ENCODE data around the gene VAMP7.
"Not testable (repeated sequence)": the region's sequence is repeated elsewhere in the genome, so short reads cannot be mapped to it uniquely, and the experiment has no call there.

Gene VAMP7

GRCh38 chrX:155881158-155881993 lies at the start of gene VAMP7:
Gene VAMP7, plus strand, starts transcription at chrX:155881345. Its CDS starts 8,122 bp downstream, at chrX:155889467.
- Histone ChIP-seq H3K4me3 (ENCODE audit: low read length) (peak within 1 kb of the TSS; percentile 79), H3K4me1 (ENCODE audit: control insufficient read depth, insufficient read depth, low read length) (no peaks in the 10 kb centered on the region), H3K9ac (ENCODE audit: low read length) (peak within 1 kb of the TSS; percentile 39)

DNA sequence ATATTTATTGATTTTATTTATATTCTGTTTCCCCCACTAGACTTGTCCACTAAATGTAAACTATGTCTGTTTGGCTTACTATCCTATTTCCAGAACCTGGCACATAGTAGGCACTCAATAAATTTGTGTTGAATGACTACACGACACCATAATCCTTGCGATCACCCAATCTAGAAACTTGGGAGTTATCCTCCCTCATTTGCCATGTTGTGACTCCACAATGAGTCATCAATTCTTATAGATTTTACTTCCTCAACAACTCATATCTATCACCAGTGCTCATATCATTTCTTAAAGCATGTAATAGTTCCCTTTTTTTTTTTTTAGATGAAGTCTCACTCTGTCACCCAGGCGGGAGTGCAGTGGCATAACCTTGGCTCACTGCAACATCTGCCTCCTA lies 39.9 kb upstream of the VAMP7 start:
- Histone ChIP-seq H3K27me3 (ENCODE audit: control insufficient read depth, insufficient read depth, low read length) (no peaks in the 10 kb centered on the region), H3K27ac (ENCODE audit: low read depth, low read length) (no peak overlapping the region), H3K4me1 (ENCODE audit: control insufficient read depth, insufficient read depth, low read length) (no peaks in the 10 kb centered on the region), H3K4me3 (ENCODE audit: low read length) (no peak overlapping the region), H3K9ac (ENCODE audit: low read length) (no peak overlapping the region), H3K36me3 (ENCODE audit: control insufficient read depth, insufficient read depth, low read length) (no peaks in the 10 kb centered on the region)

More at GRCh38 chrX:155881158-155881993, at the start of gene VAMP7:
- no peaks in the 10 kb centered on the region for H3K36me3 ChIP-seq (ENCODE audit: control insufficient read depth, insufficient read depth, low read length)
- H3K27me3 ChIP-seq (ENCODE audit: control insufficient read depth, insufficient read depth, low read length): no peaks in the 10 kb centered on the region
- peak within 1 kb of the TSS; percentile 62 for H3K27ac ChIP-seq (ENCODE audit: low read depth, low read length)

GRCh38 chrX:155851786-155852185 lies 29.4 kb upstream of the VAMP7 start:
- not testable (repeated sequence) for H3K27me3 ChIP-seq (ENCODE audit: control insufficient read depth, insufficient read depth, low read length); H3K9ac ChIP-seq (ENCODE audit: low read length); H3K36me3 ChIP-seq (ENCODE audit: control insufficient read depth, insufficient read depth, low read length); H3K4me1 ChIP-seq (ENCODE audit: control insufficient read depth, insufficient read depth, low read length); H3K4me3 ChIP-seq (ENCODE audit: low read length); H3K27ac ChIP-seq (ENCODE audit: low read depth, low read length)

DNA sequence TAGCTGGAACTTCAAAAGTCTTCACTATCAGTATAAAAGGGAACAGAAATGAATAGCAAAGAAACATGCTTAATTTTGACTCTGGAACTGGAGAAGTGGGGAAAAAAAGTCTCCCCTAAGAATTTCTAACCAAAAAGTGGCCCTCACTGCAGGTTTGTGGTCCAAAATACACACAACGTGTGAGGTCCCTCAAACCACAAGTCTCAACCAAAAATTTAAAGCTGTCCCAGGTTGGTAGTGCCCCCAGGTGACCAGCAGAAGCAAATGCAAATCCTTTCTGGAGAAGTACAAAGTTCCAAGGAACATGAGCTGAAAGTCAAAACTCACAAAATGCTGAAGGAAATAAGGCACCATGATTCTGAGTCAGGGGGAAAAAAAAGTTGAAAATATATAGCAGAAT lies 23.6 kb upstream of the VAMP7 start:
- Histone ChIP-seq H3K27ac (ENCODE audit: low read depth, low read length) (no peak overlapping the region), H3K27me3 (ENCODE audit: control insufficient read depth, insufficient read depth, low read length) (no peaks in the 10 kb centered on the region)

DNA sequence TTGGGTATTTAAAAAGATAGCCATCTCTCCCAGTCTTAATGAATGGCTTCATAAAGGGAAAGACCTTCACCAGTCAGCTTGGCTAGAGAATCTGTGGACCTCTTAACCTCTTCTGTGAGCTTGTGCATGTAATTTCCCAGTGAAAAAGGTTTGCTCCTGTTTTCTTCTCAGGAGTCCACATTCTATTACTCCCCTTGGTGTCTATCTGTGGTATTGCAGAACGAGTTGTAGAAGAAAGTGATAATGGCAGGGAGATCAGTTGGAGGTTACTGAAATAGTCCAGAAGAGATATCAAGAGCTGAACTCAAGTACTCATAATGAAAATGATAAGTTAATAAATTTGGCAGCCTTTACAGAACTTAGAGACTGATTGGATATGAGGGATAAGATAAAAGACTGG lies 16.5 kb upstream of the VAMP7 start:
- Histone ChIP-seq H3K4me1 (ENCODE audit: control insufficient read depth, insufficient read depth, low read length) (no peaks in the 10 kb centered on the region), H3K4me3 (ENCODE audit: low read length) (no peak overlapping the region), H3K36me3 (ENCODE audit: control insufficient read depth, insufficient read depth, low read length) (no peaks in the 10 kb centered on the region), H3K27me3 (ENCODE audit: control insufficient read depth, insufficient read depth, low read length) (no peaks in the 10 kb centered on the region), H3K9ac (ENCODE audit: low read length) (no peak overlapping the region), H3K27ac (ENCODE audit: low read depth, low read length) (no peak overlapping the region)

More for the DNA sequence above, 23.6 kb upstream of the VAMP7 start:
- H3K9ac ChIP-seq (ENCODE audit: low read length): no peak overlapping the region
- H3K36me3 ChIP-seq (ENCODE audit: control insufficient read depth, insufficient read depth, low read length): no peaks in the 10 kb centered on the region
- H3K4me3 ChIP-seq (ENCODE audit: low read length): no peak overlapping the region
- no peaks in the 10 kb centered on the region for H3K4me1 ChIP-seq (ENCODE audit: control insufficient read depth, insufficient read depth, low read length)

- Histone ChIP-seq H3K27ac (ENCODE audit: low read depth, low read length) (no peak overlapping the region), H3K4me3 (ENCODE audit: low read length) (no peak overlapping the region), H3K36me3 (ENCODE audit: control insufficient read depth, insufficient read depth, low read length) (no peaks in the 10 kb centered on the region), H3K9ac (ENCODE audit: low read length) (no peak overlapping the region), H3K4me1 (ENCODE audit: control insufficient read depth, insufficient read depth, low read length) (no peaks in the 10 kb centered on the region), H3K27me3 (ENCODE audit: control insufficient read depth, insufficient read depth, low read length) (no peaks in the 10 kb centered on the region)
Observed at GRCh38 chrX:155865193-155865592, 16.0 kb upstream of the VAMP7 start.

GRCh38 chrX:155867821-155868220 lies 13.3 kb upstream of the VAMP7 start:
- no peaks in the 10 kb centered on the region for H3K27me3 ChIP-seq (ENCODE audit: control insufficient read depth, insufficient read depth, low read length)
- no peak overlapping the region for H3K27ac ChIP-seq (ENCODE audit: low read depth, low read length)
- H3K4me3 ChIP-seq (ENCODE audit: low read length): no peak overlapping the region
- H3K4me1 ChIP-seq (ENCODE audit: control insufficient read depth, insufficient read depth, low read length): no peaks in the 10 kb centered on the region
- H3K36me3 ChIP-seq (ENCODE audit: control insufficient read depth, insufficient read depth, low read length): no peaks in the 10 kb centered on the region
- no peak overlapping the region for H3K9ac ChIP-seq (ENCODE audit: low read length)

DNA sequence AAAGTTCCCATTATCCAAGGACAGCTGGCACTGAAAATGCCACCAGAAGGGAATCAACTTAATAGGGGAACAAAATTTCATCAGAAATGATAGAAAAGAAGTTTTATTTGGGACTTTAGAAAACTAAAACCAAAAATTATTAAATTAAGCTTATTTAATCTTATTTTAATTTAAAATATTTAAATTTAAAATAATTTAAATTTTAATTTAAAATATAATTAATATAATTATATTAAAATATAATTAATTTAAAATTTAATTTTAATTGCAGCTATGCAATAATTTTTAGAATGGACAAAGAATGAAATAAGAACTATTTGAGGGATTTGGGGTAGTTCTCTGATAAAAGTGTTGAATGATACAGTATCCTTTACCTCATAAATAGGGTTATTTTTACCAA lies 10.2 kb upstream of the VAMP7 start:
- H3K36me3 ChIP-seq (ENCODE audit: control insufficient read depth, insufficient read depth, low read length): no peaks in the 10 kb centered on the region

DNA sequence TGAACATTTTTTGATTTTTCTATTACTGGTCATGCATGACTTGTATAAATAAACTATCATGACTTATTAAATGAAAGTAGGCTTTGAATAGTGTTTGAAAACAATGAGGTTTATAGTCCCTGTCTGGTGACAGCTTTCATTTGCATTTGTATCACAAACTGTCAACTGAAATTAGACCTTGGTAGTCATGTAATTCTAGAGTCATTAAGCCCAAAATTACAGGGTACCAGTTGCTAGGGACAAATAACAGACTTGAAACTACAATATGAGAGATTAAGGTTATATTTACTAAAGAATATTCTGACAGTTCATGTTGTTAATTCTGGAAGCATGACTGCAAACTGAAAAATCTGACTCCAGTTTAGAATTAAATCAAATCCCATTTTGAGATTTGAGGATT lies 9.2 kb upstream of the VAMP7 start:
- no peaks in the 10 kb centered on the region for H3K4me1 ChIP-seq (ENCODE audit: control insufficient read depth, insufficient read depth, low read length)
- no peaks in the 10 kb centered on the region for H3K27me3 ChIP-seq (ENCODE audit: control insufficient read depth, insufficient read depth, low read length)
- H3K36me3 ChIP-seq (ENCODE audit: control insufficient read depth, insufficient read depth, low read length): no peaks in the 10 kb centered on the region
- no peak overlapping the region for H3K9ac ChIP-seq (ENCODE audit: low read length)
- H3K27ac ChIP-seq (ENCODE audit: low read depth, low read length): no peak overlapping the region
- no peak overlapping the region for H3K4me3 ChIP-seq (ENCODE audit: low read length)

More for the DNA sequence above, 10.2 kb upstream of the VAMP7 start:
- Histone ChIP-seq H3K9ac (ENCODE audit: low read length) (no peak overlapping the region), H3K27ac (ENCODE audit: low read depth, low read length) (no peak overlapping the region), H3K4me3 (ENCODE audit: low read length) (no peak overlapping the region), H3K27me3 (ENCODE audit: control insufficient read depth, insufficient read depth, low read length) (no peaks in the 10 kb centered on the region), H3K4me1 (ENCODE audit: control insufficient read depth, insufficient read depth, low read length) (no peaks in the 10 kb centered on the region)

DNA sequence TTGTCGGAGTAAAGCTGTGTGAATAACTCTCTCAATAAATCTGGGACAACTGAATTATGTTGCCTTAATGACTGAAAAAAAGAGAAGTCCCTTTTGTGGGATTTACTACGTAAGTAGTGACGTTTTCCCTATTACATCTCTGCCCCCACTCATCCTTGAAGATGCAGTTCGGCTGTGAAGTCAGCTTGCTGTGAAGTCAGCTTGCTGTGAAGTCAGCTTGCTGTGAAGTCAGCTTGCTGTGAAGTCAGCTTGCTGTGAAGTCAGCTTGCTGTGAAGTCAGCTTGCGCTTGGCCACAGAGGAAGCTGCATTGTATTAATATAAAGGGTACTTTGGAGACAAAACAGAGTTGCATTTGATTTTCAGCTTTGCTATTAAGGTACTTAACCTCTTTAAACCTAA lies 8.0 kb upstream of the VAMP7 start:
- Histone ChIP-seq H3K4me1 (ENCODE audit: control insufficient read depth, insufficient read depth, low read length) (no peaks in the 10 kb centered on the region), H3K9ac (ENCODE audit: low read length) (no peak overlapping the region)

DNA sequence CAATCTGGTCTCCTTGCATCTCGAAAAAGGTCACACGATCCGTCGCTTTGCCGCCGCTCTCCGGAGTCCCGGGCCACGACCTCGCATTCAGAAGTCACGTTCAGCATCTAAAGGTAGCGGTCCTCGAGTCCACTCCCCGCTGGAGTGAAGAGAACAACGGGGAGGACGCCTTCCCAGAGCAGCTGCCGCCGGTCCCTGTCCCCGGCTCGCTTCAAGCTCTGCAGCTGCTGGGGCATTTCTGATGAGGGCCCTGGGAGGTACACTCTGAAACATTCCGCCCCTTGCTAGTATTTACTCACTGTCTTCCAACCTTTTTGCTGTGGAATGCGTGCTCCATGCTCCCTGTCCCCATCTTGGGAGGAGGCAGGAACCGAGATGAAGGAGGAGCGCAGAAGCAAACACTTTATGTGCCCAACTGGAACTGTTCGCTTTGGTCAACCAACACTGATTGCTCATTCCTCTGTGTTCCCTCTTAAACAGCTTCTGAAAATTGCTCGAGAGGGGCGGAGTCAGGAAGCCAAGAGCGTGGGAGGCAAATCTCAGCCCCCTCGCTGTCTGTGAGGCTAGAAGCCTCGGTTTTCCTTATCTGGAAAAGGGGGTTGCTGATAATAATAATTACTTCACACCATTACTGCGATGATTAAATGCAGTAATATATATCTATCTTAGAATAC lies 6.4 kb upstream of the VAMP7 start:
- Histone ChIP-seq H3K36me3 (ENCODE audit: control insufficient read depth, insufficient read depth, low read length) (no peaks in the 10 kb centered on the region), H3K27ac (ENCODE audit: low read depth, low read length) (no peak overlapping the region), H3K4me1 (ENCODE audit: control insufficient read depth, insufficient read depth, low read length) (no peaks in the 10 kb centered on the region), H3K4me3 (ENCODE audit: low read length) (no peak overlapping the region), H3K27me3 (ENCODE audit: control insufficient read depth, insufficient read depth, low read length) (no peaks in the 10 kb centered on the region), H3K9ac (ENCODE audit: low read length) (no peak overlapping the region)

More for the DNA sequence above, 8.0 kb upstream of the VAMP7 start:
- Histone ChIP-seq H3K4me3 (ENCODE audit: low read length) (no peak overlapping the region), H3K36me3 (ENCODE audit: control insufficient read depth, insufficient read depth, low read length) (no peaks in the 10 kb centered on the region), H3K27ac (ENCODE audit: low read depth, low read length) (no peak overlapping the region), H3K27me3 (ENCODE audit: control insufficient read depth, insufficient read depth, low read length) (no peaks in the 10 kb centered on the region)

GRCh38 chrX:155876704-155877103 lies 4.4 kb upstream of the VAMP7 start:
- Histone ChIP-seq H3K36me3 (ENCODE audit: control insufficient read depth, insufficient read depth, low read length) (no peaks in the 10 kb centered on the region), H3K9ac (ENCODE audit: low read length) (no peak overlapping the region), H3K27me3 (ENCODE audit: control insufficient read depth, insufficient read depth, low read length) (no peaks in the 10 kb centered on the region), H3K27ac (ENCODE audit: low read depth, low read length) (no peak overlapping the region), H3K4me1 (ENCODE audit: control insufficient read depth, insufficient read depth, low read length) (no peaks in the 10 kb centered on the region), H3K4me3 (ENCODE audit: low read length) (no peak overlapping the region)

DNA sequence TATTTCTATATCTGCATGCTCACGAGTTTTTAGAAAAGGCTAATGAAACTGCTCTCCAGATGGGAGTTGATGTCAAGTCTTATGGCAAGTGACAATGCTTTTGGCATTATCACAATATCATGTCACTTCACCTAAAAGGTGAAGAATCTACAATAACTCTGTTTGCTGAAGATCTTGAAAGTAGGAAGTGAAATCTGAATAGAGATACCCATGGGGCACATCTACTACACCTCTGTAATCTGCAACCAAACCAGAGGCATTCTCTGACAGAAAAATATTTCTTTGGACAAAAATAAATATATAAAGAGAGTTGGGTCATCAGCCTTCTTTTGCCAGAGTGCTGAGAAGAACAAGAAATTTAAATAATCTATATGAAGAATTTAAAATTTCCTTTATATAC lies 3.9 kb upstream of the VAMP7 start:
- Histone ChIP-seq H3K4me3 (ENCODE audit: low read length) (no peak overlapping the region), H3K27ac (ENCODE audit: low read depth, low read length) (no peak overlapping the region), H3K36me3 (ENCODE audit: control insufficient read depth, insufficient read depth, low read length) (no peaks in the 10 kb centered on the region), H3K4me1 (ENCODE audit: control insufficient read depth, insufficient read depth, low read length) (no peaks in the 10 kb centered on the region), H3K9ac (ENCODE audit: low read length) (no peak overlapping the region), H3K27me3 (ENCODE audit: control insufficient read depth, insufficient read depth, low read length) (no peaks in the 10 kb centered on the region)

All from rectal smooth muscle tissue (tissue), 1 donor.